ENCODE measurements around the gene INSR. TPM values are rescaled to one million over a fixed set of nuclear protein-coding genes. Genes with fewer than 3 reads are reported as not detected.

INSR gene
- total and polyA plus RNA-seq, 10 of the 15 experiments (the other 5 are each of a cell fraction or from before 2014, with no cell fraction given) = 4.2 to 34.9 (median 13.6) TPM

DNA sequence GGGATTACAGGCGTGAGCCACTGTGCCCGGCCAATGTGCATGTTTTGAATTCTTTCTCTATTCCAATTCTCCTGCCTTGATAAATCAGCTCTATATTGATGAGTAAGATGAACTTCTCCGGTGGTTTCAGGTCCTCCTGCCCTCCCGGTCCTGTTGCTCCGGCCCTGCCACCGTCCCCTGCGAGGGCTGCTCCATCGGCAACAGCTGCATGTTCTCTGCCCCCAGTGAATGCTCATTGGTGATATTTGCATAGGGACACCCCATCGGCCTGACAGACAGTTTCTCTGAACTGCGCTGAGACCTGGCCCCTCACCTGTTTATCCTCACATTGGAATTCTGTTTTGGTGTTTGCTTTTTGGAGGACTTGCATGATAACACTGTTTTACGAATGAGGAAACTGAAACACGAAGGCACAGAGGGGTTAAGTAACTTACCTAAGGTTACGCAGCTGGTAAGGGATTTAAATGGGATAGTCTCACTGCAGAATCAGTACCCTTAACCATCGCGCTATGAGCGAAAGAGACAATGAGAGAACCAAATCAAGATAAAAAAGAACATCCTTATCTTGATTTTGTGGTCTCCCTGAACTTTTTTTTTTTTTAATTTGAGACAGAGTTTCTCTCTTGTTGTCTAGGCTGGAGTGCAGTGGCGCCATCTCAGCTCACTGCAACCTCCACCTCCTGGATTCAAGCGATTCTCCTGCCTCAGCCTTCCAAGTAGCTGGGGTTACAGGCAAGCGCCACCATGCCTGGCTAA, 192.5 kb downstream of the INSR start:
- no peak for TF ChIP-seq NRF1 (conservative IDR thresholded peaks at IDR 0.05; ENCODE audit: low read depth, low read length)
- no peak for TF ChIP-seq CEBPB (IDR thresholded peaks at IDR 0.05; ENCODE audit: borderline replicate concordance in 1 of 2, low read depth in 2 of 2, low read length in 2 of 2)
- TF ChIP-seq, protein P1, sequence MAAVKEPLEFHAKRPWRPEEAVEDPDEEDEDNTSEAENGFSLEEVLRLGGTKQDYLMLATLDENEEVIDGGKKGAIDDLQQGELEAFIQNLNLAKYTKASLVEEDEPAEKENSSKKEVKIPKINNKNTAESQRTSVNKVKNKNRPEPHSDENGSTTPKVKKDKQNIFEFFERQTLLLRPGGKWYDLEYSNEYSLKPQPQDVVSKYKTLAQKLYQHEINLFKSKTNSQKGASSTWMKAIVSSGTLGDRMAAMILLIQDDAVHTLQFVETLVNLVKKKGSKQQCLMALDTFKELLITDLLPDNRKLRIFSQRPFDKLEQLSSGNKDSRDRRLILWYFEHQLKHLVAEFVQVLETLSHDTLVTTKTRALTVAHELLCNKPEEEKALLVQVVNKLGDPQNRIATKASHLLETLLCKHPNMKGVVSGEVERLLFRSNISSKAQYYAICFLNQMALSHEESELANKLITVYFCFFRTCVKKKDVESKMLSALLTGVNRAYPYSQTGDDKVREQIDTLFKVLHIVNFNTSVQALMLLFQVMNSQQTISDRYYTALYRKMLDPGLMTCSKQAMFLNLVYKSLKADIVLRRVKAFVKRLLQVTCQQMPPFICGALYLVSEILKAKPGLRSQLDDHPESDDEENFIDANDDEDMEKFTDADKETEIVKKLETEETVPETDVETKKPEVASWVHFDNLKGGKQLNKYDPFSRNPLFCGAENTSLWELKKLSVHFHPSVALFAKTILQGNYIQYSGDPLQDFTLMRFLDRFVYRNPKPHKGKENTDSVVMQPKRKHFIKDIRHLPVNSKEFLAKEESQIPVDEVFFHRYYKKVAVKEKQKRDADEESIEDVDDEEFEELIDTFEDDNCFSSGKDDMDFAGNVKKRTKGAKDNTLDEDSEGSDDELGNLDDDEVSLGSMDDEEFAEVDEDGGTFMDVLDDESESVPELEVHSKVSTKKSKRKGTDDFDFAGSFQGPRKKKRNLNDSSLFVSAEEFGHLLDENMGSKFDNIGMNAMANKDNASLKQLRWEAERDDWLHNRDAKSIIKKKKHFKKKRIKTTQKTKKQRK (IDR thresholded peaks at IDR 0.05; ENCODE audit: low read depth, low read length) = no peak
- Histone ChIP-seq H3K9me3 (replicated peaks; ENCODE audit: control insufficient read depth, insufficient read depth, low read length) (no peaks in the 10 kb centered on the region; the same call in 1 of the 3 replicates), H3K4me3 (no peak overlapping the region), H3K27ac (ENCODE audit: control insufficient read depth, insufficient read depth) (no peak overlapping the region), H3K36me3 (ENCODE audit: control insufficient read depth in 2 of 2, insufficient read depth in 2 of 2, low read length in 1 of 2) (no peaks in the 10 kb centered on the region), H3K79me2 (ENCODE audit: control insufficient read depth, insufficient read depth, low read length) (no peaks in the 10 kb centered on the region), H3K4me1 (ENCODE audit: control insufficient read depth, insufficient read depth, low read length) (peaks cover 15% of the 10 kb centered on the region), H4K20me1 (ENCODE audit: control insufficient read depth, insufficient read depth) (no peaks in the 10 kb centered on the region), H3K9ac (ENCODE audit: control insufficient read depth, insufficient read depth, low read length) (no peak overlapping the region), H3K4me2 (ENCODE audit: control insufficient read depth, insufficient read depth) (no peak overlapping the region), H3K27me3 (replicated peaks in 1 of 2; ENCODE audit: control insufficient read depth in 2 of 2, insufficient read depth in 2 of 2, low read length in 1 of 2) (no peaks in the 10 kb centered on the region), H2AFZ (ENCODE audit: control insufficient read depth, low read depth, low read length) (no peak overlapping the region)
- no TSS peak for BruUV-seq (replicated peaks)
- DNase-seq (ENCODE audit: low read depth, low spot score) = no peak
- ChIA-PET SMC1A (ENCODE audit: uncharacterized antibody, unreplicated experiment) (interaction anchor here (0.6 to 2.8 kb wide), 21 partner anchors 31 to 753 kb away, joined by 3 to 41 read pairs (median 4); partner anchors contain the start of genes ARHGEF18 and TRAPPC5), POLR2A (interaction anchor here (0.5 to 1.6 kb wide), 3 partner anchors 32 to 617 kb away, joined by 3 to 4 read pairs (median 3); partner anchors contain the start of gene ZNF557), RAD21 (ENCODE audit: unreplicated experiment) (interaction anchor here (0.8 to 3.3 kb wide), 21 partner anchors 99 to 842 kb away, joined by 3 to 22 read pairs (median 5); partner anchors contain the start of genes ARHGEF18, TIMM44 and TRAPPC5), CTCF (interaction anchor here (0.7 to 5.7 kb wide), 30 partner anchors 10 to 843 kb away, joined by 3 to 62 read pairs (median 6); partner anchors contain the start of genes ARHGEF18, MCOLN1, TIMM44 and TRAPPC5)
- in situ Hi-C loops (cut with MboI) = loop anchor here (5.0 kb wide), 1 partner anchor 241 kb away; no protein-coding TSS in a partner anchor
- FAIRE-seq = no peak
- intact Hi-C loops (cut with micrococcal nuclease; ENCODE audit: unreplicated experiment) = loop anchor here (1.0 to 5.0 kb wide), 4 partner anchors 47 to 706 kb away; no protein-coding TSS in a partner anchor
- ATAC-seq = no peak
- WGBS (ENCODE audit: insufficient coverage, insufficient replicate concordance, low lambda C conversion rate, missing lambda C conversion rate) = 61% methylated on average over 19 of the region's 19 CpGs

All from GM12878 (cell line).